Parathyroid adenoma (tissue), 2 donors: ENCODE measurements around the gene CDC45.

Experiments
- H2AFZ ChIP-seq: fragments of 300-600 bp; sonication (generic); one replicate; pipeline ENCODE4 v1.7.0; 2017; ENCODE audit warnings: antibody characterized with exemption, mild to moderate bottlenecking
- H3K27ac ChIP-seq: fragments of 300-600 bp; sonication (generic); one replicate; pipeline ENCODE4 v1.7.0; 2017
- H3K27me3 ChIP-seq: fragments of 300-600 bp; sonication (generic); one replicate; pipeline ENCODE4 v1.7.0; 2017; ENCODE audit warnings: low read length; ENCODE audit not compliant: control insufficient read depth, insufficient read depth
- H3K36me3 ChIP-seq: fragments of 300-600 bp; sonication (generic); one replicate; pipeline ENCODE4 v1.7.0; 2017; ENCODE audit warnings: low read length; ENCODE audit not compliant: control insufficient read depth, insufficient read depth
- H3K4me1 ChIP-seq: fragments of 300-600 bp; sonication (generic); one replicate; pipeline ENCODE4 v1.7.0; 2017; ENCODE audit warnings: control low read depth
- H3K4me2 ChIP-seq: fragments of 300-600 bp; sonication (generic); one replicate; pipeline ENCODE4 v1.7.0; 2017; ENCODE audit warnings: low read length
- H3K4me3 ChIP-seq: fragments of 300-600 bp; sonication (generic); one replicate; pipeline ENCODE4 v1.7.0; 2017; ENCODE audit warnings: low read depth, low read length
- H3K79me2 ChIP-seq: fragments of 300-600 bp; sonication (generic); one replicate; pipeline ENCODE4 v1.7.0; 2017; ENCODE audit warnings: control low read depth
- H3K9ac ChIP-seq: fragments of 300-600 bp; sonication (generic); one replicate; pipeline ENCODE4 v1.7.0; 2017; ENCODE audit warnings: mild to moderate bottlenecking
- H3K9me3 ChIP-seq: fragments of 300-600 bp; sonication (generic); one replicate; pipeline ENCODE4 v1.7.0; 2017; ENCODE audit warnings: low read length; ENCODE audit not compliant: control insufficient read depth
- TF ChIP-seq, protein P1 (sequence below): fragments of 300-600 bp; sonication (generic); IDR thresholded peaks from one replicate; pipeline ENCODE4 v1.7.0; 2017; ENCODE audit warnings: antibody characterized with exemption, mild to moderate bottlenecking
- donor health status: primary hyperparathyroidism.

Gene CDC45

DNA sequence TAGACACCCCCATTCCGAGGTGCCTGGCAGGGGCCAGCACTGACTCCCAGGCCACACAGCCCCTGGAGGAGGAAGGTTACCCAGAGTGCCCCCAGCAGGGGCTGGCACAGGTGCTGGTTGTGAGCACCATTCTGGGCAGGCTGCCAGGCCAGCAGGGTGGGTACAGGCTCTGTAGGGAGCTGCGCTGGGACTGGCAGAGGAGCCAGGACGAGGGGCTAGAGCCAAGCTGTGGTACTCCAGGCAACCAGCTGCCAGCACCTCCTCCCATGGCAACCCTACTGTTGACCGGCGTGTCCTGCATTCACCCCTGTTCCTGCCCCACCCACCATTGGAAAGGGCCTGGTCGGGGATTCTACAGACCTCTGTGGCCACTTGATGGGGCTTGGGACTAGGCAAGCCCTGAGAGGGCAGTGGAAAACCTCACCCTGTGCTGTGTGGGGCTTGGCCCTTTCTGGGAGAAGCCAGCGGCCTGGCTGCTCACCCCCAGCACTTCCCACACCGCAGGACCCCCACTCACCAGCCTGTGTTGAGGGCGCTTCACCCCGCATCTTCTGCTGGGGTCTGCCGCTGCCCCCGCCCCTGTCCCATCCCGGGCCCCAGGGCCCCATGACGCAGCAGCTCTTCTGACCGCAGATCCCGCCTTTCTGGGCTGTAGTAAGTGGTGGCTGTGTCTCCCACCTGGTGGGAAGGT lies 42.6 kb downstream of the CDC45 start:
- H3K9me3 ChIP-seq = no peaks in the 10 kb centered on the region
- H3K36me3 ChIP-seq = no peaks in the 10 kb centered on the region
- no peak overlapping the region for H3K4me2 ChIP-seq
- no peak overlapping the region for H3K4me3 ChIP-seq
- H3K4me1 ChIP-seq = no peaks in the 10 kb centered on the region
- no peaks in the 10 kb centered on the region for H3K79me2 ChIP-seq
- H2AFZ ChIP-seq = no peak overlapping the region
- no peak overlapping the region for H3K9ac ChIP-seq
- H3K27ac ChIP-seq = no peak overlapping the region
- TF ChIP-seq, protein P1, sequence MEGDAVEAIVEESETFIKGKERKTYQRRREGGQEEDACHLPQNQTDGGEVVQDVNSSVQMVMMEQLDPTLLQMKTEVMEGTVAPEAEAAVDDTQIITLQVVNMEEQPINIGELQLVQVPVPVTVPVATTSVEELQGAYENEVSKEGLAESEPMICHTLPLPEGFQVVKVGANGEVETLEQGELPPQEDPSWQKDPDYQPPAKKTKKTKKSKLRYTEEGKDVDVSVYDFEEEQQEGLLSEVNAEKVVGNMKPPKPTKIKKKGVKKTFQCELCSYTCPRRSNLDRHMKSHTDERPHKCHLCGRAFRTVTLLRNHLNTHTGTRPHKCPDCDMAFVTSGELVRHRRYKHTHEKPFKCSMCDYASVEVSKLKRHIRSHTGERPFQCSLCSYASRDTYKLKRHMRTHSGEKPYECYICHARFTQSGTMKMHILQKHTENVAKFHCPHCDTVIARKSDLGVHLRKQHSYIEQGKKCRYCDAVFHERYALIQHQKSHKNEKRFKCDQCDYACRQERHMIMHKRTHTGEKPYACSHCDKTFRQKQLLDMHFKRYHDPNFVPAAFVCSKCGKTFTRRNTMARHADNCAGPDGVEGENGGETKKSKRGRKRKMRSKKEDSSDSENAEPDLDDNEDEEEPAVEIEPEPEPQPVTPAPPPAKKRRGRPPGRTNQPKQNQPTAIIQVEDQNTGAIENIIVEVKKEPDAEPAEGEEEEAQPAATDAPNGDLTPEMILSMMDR = no peak
- peaks cover 7% of the 10 kb centered on the region for H3K27me3 ChIP-seq

DNA sequence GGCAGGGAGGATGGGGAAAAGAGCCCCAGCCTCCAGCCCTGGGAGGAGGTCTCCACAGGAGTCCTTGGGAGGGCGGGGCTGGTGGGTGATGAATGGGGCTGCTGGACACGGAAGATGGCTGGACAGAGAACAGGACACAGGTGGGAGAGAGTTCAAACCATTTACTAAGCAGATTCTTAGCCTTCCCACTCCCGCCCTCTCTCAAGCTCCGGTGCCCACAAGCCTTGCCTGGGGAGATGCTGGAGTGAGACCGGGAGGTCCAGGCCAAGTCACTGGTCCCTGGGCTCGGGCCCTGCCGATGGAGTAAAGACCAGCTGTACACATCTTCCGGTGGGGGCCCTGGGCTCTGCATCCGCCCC lies 43.1 kb downstream of the CDC45 start:
- Histone ChIP-seq H3K27me3 (peaks cover 7% of the 10 kb centered on the region), H3K27ac (no peak overlapping the region), H2AFZ (no peak overlapping the region), H3K9ac (no peak overlapping the region), H3K9me3 (no peaks in the 10 kb centered on the region), H3K4me2 (peak overlapping the region; percentile 61), H3K4me1 (no peaks in the 10 kb centered on the region), H3K79me2 (no peaks in the 10 kb centered on the region), H3K4me3 (peak overlapping the region; percentile 27), H3K36me3 (no peaks in the 10 kb centered on the region)
- TF ChIP-seq, protein P1 = no peak

DNA sequence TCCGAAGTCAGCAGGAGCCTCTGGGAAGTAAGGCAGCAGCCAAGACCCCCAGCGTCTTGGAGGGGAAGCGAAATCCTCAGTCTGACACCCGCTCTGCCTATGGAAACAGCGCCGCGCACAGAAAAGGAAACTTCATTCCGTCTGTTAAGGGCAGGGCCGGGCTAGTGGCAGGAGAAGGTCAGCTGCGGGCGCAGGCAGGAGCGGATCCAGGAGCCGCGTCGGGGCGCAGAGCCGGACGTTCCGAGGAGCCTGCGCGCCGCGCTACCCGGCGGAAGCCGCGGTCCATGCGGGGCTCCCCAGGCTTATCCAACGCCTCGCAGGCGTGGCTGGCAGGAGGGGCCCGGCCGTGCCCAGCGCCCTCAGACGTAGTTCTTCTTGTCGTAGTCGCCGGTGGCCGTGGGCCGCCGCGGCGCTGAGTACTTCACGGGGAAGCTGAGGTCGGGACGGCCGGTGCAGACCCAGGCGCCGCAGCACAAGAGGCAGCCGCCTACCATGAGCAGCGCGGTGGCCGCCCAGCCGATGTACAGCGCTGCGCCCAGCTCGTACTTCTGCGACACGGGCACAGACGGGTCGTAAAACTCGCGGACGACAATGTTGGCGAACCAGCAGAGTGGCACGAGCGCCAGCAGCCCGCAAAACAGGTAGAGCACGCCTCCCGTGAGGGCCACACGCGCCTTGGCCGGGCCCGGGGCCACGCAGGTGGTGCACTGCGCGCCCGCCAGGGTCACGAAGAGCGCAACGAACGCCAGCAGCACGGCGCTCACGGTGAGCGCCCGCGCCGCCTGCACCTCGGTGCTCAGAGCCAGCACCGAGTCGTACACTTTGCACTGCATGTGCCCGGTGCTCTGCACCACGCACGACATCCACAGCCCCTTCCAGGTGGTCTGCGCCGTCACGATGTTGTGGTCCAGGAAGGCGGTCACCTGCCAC lies 43.8 kb downstream of the CDC45 start:
- Histone ChIP-seq H3K27ac (no peak overlapping the region), H3K4me2 (peak overlapping the region; percentile 61), H3K9me3 (no peaks in the 10 kb centered on the region), H3K36me3 (no peaks in the 10 kb centered on the region), H2AFZ (no peak overlapping the region), H3K4me3 (peak overlapping the region; percentile 34), H3K27me3 (peaks cover 7% of the 10 kb centered on the region), H3K9ac (no peak overlapping the region), H3K79me2 (no peaks in the 10 kb centered on the region), H3K4me1 (no peaks in the 10 kb centered on the region)
- TF ChIP-seq, protein P1 = no peak

GRCh38 chr22:19524170-19525115 lies 44.7 kb downstream of the CDC45 start, which contains the start of gene CLDN5:
TSS of gene CLDN5 (minus strand) at chr22:19524410. CDS start at chr22:19524255, 155 bp downstream.
- Histone ChIP-seq H3K27me3 (peaks cover 7% of the 10 kb centered on the region), H3K4me1 (no peaks in the 10 kb centered on the region), H3K4me3 (peak within 1 kb of the TSS; percentile 34), H2AFZ (no peak within 1 kb of the TSS), H3K9ac (no peak within 1 kb of the TSS), H3K27ac (peak within 1 kb of the TSS; percentile 64), H3K4me2 (peak within 1 kb of the TSS; percentile 61), H3K79me2 (no peaks in the 10 kb centered on the region), H3K36me3 (no peaks in the 10 kb centered on the region), H3K9me3 (no peaks in the 10 kb centered on the region)
- TF ChIP-seq, protein P1 = no peak
